NCI-H1694 (cell line): ENCODE results near the gene ZG16.
A peak's percentile ranks its signal among the peaks of the same experiment; 100 is the strongest.
"Not testable (repeated sequence)": the region's sequence is repeated elsewhere in the genome, so short reads cannot be mapped to it uniquely, and the experiment has no call there.

Experiments used
- DNase-seq: peaks from one replicate; lab custom pipeline; 2025; lab: John Stamatoyannopoulos, UW

The ZG16 gene, protein sequence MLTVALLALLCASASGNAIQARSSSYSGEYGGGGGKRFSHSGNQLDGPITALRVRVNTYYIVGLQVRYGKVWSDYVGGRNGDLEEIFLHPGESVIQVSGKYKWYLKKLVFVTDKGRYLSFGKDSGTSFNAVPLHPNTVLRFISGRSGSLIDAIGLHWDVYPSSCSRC

DNA sequence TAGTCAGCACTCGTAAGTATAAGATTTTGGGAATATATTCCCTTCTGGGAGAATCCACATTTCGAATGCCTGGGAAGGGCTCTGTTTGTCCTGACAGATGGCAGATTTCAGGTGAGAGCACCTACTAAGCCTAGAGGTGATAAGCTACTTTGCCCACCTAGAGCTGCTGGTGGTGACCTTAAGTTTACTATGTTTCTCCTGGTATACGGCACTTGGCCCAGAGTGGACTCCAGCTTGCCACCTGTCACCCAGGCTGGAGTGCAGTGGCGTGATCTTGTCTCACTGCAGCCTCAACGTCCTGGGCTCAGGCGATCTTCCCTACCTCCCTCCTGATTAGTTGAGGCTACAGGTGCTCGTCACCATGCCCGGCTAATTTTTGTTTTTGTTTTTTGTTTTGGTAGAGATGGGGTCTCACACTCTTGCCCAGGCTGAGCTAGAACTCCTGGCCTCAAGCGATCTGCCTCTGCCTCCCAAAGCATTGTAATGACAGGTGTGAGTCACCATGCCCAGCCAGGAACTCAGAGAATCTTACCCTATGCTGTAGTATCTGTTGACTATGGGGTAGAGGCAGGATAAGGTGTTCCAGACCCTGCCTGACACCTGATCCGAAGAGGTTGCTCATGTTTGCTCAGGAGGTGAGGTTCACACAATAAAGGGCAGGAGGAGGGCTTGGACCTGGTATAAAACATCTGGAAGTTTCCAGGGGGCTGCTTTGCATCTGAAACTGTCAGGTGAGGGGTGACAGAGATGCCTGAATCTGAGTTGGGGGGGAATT lies at the start of gene ZG16:
Gene ZG16 (plus strand): TSS at position 681 of the 775 bp plus-strand sequence. CDS start 1,011 bp downstream, outside the sequence.
- no peak for DNase-seq

DNA sequence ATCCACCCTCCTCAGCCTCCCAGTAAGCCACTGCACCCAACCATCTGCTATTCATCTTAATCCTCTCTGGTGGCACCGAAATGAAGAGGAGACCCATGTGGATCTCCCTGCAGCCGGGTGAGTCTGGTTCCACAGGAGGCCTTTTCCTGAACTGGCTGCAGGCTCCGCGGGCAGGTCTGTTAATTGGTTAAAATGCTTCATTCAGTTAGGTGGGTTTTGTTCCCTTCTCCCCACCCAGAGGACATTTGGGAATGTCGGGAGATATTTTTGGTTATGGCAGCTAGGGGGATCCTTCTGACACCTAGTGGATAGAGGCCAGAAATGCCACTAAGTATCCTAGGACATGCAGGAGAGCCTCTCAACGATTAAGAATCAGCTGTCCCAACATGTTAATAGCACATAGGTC lies 48.9 kb upstream of the ZG16 start:
- peak; percentile 57 for DNase-seq

DNA sequence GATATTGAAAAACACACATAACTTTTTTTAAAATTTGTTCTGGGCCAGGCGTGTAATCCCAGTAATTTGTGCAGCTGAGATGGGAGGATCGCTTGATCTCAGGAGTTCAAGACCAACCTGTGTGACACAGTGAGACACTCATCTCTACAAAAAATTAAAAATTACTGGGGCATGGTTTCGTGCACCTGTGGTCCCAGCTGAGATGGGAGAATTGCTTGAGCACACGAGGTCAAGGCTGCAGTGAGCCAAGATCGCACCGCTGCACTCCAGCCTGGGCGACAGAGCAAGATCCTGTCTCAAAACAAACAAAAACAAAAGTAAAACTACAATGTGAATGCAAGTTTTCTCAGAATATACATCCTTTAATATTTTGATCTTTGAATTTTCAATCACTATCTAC lies 47.4 kb upstream of the ZG16 start:
- DNase-seq, result no peak

DNA sequence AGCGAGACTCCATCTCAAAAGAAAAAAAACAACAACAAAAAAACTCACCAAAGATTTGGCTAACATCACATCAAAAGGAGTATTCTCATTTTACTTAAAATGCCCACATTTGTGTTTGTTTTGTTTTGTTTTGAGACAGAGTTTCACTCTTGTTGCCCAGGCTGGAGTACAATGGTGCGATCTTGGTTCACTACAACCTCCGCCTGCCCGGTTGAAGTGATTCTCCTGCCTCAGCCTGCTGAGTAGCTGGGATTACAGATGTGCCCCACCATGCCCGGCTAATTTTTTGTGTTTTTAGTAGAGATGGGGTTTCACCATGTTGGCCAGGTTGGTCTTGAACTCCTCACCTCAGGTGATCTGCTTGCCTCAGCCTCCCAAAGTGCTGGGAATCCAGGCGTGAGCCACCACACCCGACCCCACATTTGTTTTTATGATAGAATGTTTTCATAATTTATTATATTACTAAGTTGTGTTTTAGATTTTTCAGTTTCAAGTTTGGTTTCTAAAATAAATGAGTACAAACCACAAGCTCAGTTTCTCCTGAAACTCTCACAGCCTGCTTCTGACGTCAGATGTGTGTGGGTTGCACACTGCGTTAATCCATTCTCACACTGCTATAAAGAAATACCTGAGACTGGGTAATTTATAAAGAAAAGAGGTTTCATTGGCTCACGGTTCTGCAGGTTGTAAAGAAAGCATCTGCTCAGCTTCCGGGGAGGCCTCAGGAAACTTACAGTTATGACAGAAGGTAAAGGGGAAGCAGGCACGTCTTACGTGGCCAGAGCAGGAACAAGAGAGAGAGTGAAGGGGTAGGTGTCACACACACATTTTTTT lies 46.1 kb upstream of the ZG16 start:
- DNase-seq, result not testable (repeated sequence)

GRCh38 chr16:29734786-29735185 lies 43.3 kb upstream of the ZG16 start:
- no peak for DNase-seq

DNA sequence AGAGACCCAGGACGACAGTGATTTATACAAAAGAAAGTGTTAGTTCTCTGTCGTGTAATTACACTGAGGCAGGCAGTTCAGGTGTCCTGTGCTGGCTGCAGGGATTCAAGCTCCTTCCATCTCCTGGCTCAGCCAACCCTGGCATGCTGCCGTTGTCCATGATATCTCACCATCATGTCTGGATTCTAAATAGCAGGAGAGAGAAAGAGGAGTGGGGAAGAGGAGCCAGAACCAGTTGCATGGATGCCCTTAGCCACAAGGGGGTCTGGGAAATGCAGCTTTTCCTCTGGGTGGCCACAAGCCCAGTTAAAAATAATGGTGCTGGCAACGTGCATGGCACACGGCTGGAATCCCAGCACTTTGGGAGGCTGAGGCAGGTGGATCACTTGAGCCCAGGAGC lies 41.9 kb upstream of the ZG16 start:
- no peak for DNase-seq

GRCh38 chr16:29736764-29737163 lies 41.3 kb upstream of the ZG16 start:
- no peak for DNase-seq

- no peak for DNase-seq
Observed at GRCh38 chr16:29737713-29738112, 40.3 kb upstream of the ZG16 start.

- no peak for DNase-seq
Observed at GRCh38 chr16:29738514-29738913, 39.5 kb upstream of the ZG16 start.

GRCh38 chr16:29739927-29740629 lies 38.0 kb upstream of the ZG16 start:
- not testable (repeated sequence) for DNase-seq

- DNase-seq, result not testable (repeated sequence)
Observed at GRCh38 chr16:29740630-29741015, 37.4 kb upstream of the ZG16 start.

- DNase-seq, result no peak
Observed at GRCh38 chr16:29742683-29743275, 35.3 kb upstream of the ZG16 start.

DNA sequence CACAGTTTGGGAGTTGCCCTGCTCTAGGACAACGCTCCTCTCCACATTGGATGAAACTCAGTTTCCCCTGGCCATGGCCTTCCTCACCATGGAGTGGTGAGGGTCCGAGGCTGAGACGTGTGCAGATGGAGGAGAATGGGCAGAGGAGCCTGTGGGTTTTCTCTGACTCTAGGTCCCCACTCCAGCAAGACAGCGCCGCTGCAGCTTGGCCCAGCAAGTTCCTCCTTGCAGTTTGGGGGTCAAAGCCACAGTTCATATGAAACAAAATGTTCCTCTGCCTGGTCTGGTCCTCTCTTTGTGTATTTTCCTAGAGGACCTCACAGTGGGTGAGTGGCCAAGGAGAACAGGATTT lies 34.6 kb upstream of the ZG16 start:
- no peak for DNase-seq

GRCh38 chr16:29743827-29744531 lies 34.1 kb upstream of the ZG16 start:
- no peak for DNase-seq

DNA sequence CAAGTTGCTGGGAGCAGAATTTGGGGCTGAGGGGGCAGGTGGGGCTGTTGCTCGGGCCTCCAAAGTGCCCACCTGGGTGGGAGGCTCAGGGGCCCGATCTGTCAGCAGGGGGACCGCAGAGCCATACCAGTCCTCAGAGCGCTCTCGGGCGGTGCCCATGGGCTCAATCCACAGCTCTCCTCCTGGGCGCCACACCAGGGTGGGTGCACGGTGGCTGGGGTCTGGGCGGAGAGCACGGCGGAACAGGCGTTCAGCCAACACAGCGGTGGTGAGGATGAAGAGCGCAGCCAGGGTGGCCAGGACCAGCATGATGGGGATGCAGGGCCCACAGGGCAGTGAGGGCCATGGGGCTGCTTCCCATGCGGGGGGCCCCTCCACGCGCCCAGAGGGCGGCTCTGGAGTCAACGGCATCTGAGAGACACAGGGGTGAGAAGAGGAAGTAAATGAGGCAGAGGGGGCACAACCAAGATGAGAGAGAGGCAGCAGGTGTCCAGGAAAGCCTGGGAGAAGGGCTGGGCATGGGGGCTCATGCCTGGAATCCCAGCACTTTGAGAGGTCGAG lies 33.4 kb upstream of the ZG16 start:
- DNase-seq, result no peak

DNA sequence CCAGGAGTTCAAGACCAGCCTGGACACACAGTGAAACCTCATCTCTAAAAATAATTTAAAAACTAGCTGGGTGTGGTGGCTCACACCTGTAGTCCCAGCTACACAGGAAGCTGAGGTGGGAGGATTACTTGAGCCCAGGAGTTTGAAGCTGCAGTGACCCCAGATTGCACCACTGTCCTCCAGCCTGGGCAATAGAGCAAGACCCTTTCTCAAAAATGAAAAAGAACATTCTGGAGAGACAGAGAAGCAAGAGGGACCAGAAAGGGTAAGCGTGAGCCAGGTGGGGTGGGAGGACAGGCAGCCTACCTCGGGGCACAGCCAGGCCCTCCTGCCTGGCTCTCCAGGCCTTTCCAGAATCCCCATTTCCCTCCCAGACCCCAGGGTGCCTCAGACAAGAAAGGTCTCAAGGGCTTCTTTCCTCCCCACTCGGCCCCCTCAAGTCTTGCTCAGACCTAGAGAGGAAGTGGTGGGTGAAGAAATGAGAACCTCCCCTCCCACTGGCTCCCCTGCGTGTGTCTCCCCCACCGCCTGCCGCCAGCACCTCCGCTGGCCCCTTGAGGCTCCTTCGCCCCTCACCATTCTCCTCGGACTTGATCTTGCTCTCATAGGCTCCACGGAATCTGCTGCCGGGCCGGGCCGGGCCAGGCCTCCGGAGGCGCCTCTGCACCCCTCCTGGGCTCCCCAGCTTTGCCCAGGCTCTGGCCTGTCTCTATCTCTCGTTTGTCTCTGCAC lies 32.8 kb upstream of the ZG16 start:
- DNase-seq, result no peak

DNA sequence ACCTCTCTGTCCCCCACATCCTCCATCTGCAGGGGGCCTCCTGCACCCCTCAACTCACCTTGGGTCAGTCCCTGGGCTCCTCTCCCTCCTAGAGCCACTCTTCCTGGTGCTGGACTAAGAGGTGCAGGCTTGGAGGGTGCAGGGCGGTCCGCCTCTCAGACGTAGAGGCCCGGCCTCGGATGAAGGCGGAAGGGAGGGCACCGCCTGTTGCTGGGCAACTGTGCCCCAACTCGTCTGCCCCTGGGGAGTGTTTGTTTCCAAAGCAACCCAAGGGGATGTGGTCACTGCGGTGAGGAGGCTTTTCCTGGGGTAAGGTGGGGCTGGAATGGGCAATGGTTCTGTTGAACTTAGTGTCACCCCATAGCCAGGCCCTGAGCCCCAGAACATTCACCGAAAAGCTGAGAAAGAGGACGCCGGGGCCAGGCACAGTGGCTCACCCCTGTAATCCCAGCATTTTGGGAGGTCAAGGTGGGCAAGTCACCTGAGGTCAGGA lies 32.2 kb upstream of the ZG16 start, which contains the start of gene C16orf54:
Gene C16orf54 (minus strand): TSS at position 138 of the 493 bp plus-strand sequence. CDS start 1,039 bp downstream, outside the sequence.
- DNase-seq, result no peak

GRCh38 chr16:29746518-29746917 lies 31.5 kb upstream of the ZG16 start:
- not testable (repeated sequence) for DNase-seq

GRCh38 chr16:29747947-29748759 lies 29.9 kb upstream of the ZG16 start:
- no peak for DNase-seq
